ENCODE data around the gene GORASP1. TPM values are rescaled to one million over a fixed set of nuclear protein-coding genes. Genes with fewer than 3 reads are reported as not detected.

Gene GORASP1
- polyA plus RNA-seq, 2 donors: 30.9 to 32.0 TPM

GRCh38 chr3:39082666-39083313 lies 24.6 kb downstream of the GORASP1 start:
- 97 to 98% methylated on average over 4 of the region's 4 CpGs for WGBS, 2 donors
- Histone ChIP-seq H3K27me3 (ENCODE audit: control insufficient read depth in 1 of 2, insufficient read depth in 2 of 2, low read length in 2 of 2) (no peaks in the 10 kb centered on the region), H3K9me3 (ENCODE audit: control insufficient read depth in 2 of 2, insufficient read depth in 1 of 2, low read depth in 1 of 2, low read length in 1 of 2) (no peaks in the 10 kb centered on the region), H3K36me3 (ENCODE audit: control insufficient read depth in 2 of 2, insufficient read depth in 2 of 2, low read length in 1 of 2) (peaks cover 8 to 14% of the 10 kb centered on the region in 2 donors), H3K4me1 (ENCODE audit: control insufficient read depth in 2 of 2, insufficient read depth in 2 of 2, low read length in 1 of 2) (no peaks in the 10 kb centered on the region), H3K27ac (ENCODE audit: low read depth in 2 of 2, low read length in 1 of 2) (no peak overlapping the region), H3K4me3 (ENCODE audit: low read depth in 1 of 2, low read length in 2 of 2) (no peak overlapping the region)

DNA sequence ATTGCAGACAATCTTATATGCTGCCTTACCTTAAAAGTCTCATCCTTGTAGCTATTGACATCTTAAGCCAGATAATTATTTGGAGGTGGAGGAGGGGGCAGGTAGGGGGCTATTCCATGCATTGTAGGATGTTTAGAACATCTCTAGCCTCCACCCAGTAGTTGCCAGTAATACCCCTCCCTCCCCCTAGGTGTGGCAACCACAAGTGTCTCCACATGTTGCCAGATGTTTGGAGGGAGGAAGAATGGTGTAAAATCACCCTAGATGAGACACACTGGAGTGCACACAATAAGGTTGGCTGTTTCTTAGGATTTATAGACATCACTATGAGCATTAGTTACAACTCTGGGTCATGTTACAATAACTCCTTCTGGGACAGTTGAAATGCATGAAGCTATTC lies 27.4 kb downstream of the GORASP1 start:
- H3K27me3 ChIP-seq (ENCODE audit: control insufficient read depth in 1 of 2, insufficient read depth in 2 of 2, low read length in 2 of 2): no peaks in the 10 kb centered on the region
- no peak overlapping the region for H3K27ac ChIP-seq (ENCODE audit: low read depth in 2 of 2, low read length in 1 of 2)
- H3K9me3 ChIP-seq (ENCODE audit: control insufficient read depth in 2 of 2, insufficient read depth in 1 of 2, low read depth in 1 of 2, low read length in 1 of 2): no peaks in the 10 kb centered on the region
- no peak overlapping the region for H3K4me3 ChIP-seq (ENCODE audit: low read depth in 1 of 2, low read length in 2 of 2)
- peaks cover 6 to 12% of the 10 kb centered on the region in 2 donors for H3K36me3 ChIP-seq (ENCODE audit: control insufficient read depth in 2 of 2, insufficient read depth in 2 of 2, low read length in 1 of 2)
- H3K4me1 ChIP-seq (ENCODE audit: control insufficient read depth in 2 of 2, insufficient read depth in 2 of 2, low read length in 1 of 2): no peaks in the 10 kb centered on the region

GRCh38 chr3:39079530-39079929 lies 27.9 kb downstream of the GORASP1 start:
- no peaks in the 10 kb centered on the region for H3K9me3 ChIP-seq (ENCODE audit: control insufficient read depth in 2 of 2, insufficient read depth in 1 of 2, low read depth in 1 of 2, low read length in 1 of 2)
- no peaks in the 10 kb centered on the region for H3K4me1 ChIP-seq (ENCODE audit: control insufficient read depth in 2 of 2, insufficient read depth in 2 of 2, low read length in 1 of 2)
- no peak overlapping the region for H3K4me3 ChIP-seq (ENCODE audit: low read depth in 1 of 2, low read length in 2 of 2)
- H3K27ac ChIP-seq (ENCODE audit: low read depth in 2 of 2, low read length in 1 of 2): no peak overlapping the region
- H3K27me3 ChIP-seq (ENCODE audit: control insufficient read depth in 1 of 2, insufficient read depth in 2 of 2, low read length in 2 of 2): no peaks in the 10 kb centered on the region
- peaks cover 8 to 12% of the 10 kb centered on the region in 2 donors for H3K36me3 ChIP-seq (ENCODE audit: control insufficient read depth in 2 of 2, insufficient read depth in 2 of 2, low read length in 1 of 2)

GRCh38 chr3:39075910-39076309 lies 31.5 kb downstream of the GORASP1 start:
- no peaks in the 10 kb centered on the region for H3K4me1 ChIP-seq (ENCODE audit: control insufficient read depth in 2 of 2, insufficient read depth in 2 of 2, low read length in 1 of 2)
- no peaks in the 10 kb centered on the region for H3K27me3 ChIP-seq (ENCODE audit: control insufficient read depth in 1 of 2, insufficient read depth in 2 of 2, low read length in 2 of 2)
- no peak overlapping the region for H3K4me3 ChIP-seq (ENCODE audit: low read depth in 1 of 2, low read length in 2 of 2)
- WGBS, 2 donors: 97% methylated on average over 10 of the region's 10 CpGs
- no peak overlapping the region for H3K27ac ChIP-seq (ENCODE audit: low read depth in 2 of 2, low read length in 1 of 2)
- peaks cover 12 to 20% of the 10 kb centered on the region in 2 donors for H3K36me3 ChIP-seq (ENCODE audit: control insufficient read depth in 2 of 2, insufficient read depth in 2 of 2, low read length in 1 of 2)
- H3K9me3 ChIP-seq (ENCODE audit: control insufficient read depth in 2 of 2, insufficient read depth in 1 of 2, low read depth in 1 of 2, low read length in 1 of 2): no peaks in the 10 kb centered on the region

- H3K27ac ChIP-seq (ENCODE audit: low read depth in 2 of 2, low read length in 1 of 2): no peak overlapping the region
- 89 to 91% methylated on average over 3 of the region's 3 CpGs for WGBS, 2 donors
- no peaks in the 10 kb centered on the region for H3K4me1 ChIP-seq (ENCODE audit: control insufficient read depth in 2 of 2, insufficient read depth in 2 of 2, low read length in 1 of 2)
- no peaks in the 10 kb centered on the region for H3K27me3 ChIP-seq (ENCODE audit: control insufficient read depth in 1 of 2, insufficient read depth in 2 of 2, low read length in 2 of 2)
- peaks cover 6 to 8% of the 10 kb centered on the region in 2 donors for H3K36me3 ChIP-seq (ENCODE audit: control insufficient read depth in 2 of 2, insufficient read depth in 2 of 2, low read length in 1 of 2)
- H3K4me3 ChIP-seq (ENCODE audit: low read depth in 1 of 2, low read length in 2 of 2): no peak overlapping the region
- no peaks in the 10 kb centered on the region for H3K9me3 ChIP-seq (ENCODE audit: control insufficient read depth in 2 of 2, insufficient read depth in 1 of 2, low read depth in 1 of 2, low read length in 1 of 2)
Observed at GRCh38 chr3:39068556-39068955, 38.9 kb downstream of the GORASP1 start.

- no peak overlapping the region for H3K27ac ChIP-seq (ENCODE audit: low read depth in 2 of 2, low read length in 1 of 2)
- H3K4me1 ChIP-seq (ENCODE audit: control insufficient read depth in 2 of 2, insufficient read depth in 2 of 2, low read length in 1 of 2): no peaks in the 10 kb centered on the region
- peaks cover 3 to 4% of the 10 kb centered on the region in 2 donors for H3K36me3 ChIP-seq (ENCODE audit: control insufficient read depth in 2 of 2, insufficient read depth in 2 of 2, low read length in 1 of 2)
Observed at GRCh38 chr3:39067286-39067685, 40.1 kb downstream of the GORASP1 start.

DNA sequence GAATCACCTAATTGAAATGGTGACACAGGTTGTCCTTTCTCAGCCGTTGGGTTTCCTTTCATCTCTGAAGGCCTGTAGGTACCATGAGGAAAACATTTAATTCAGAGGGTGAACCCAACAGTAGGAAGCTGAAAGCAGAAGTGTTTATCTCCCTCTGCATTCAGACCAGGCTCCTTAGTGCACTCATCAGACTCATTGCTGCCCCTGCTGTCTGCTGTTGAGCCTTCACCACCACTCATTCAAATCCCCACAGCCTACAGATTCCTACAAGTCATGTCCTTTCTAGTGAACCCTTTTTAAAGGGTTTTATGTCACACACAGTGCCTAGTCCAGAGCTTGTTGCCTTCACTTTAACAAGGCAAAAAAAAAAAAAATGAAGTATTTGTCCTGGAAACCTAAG lies 42.2 kb downstream of the GORASP1 start:
- H3K27me3 ChIP-seq (ENCODE audit: control insufficient read depth in 1 of 2, insufficient read depth in 2 of 2, low read length in 2 of 2): no peaks in the 10 kb centered on the region
- H3K36me3 ChIP-seq (ENCODE audit: control insufficient read depth in 2 of 2, insufficient read depth in 2 of 2, low read length in 1 of 2): no peaks in the 10 kb centered on the region
- H3K4me1 ChIP-seq (ENCODE audit: control insufficient read depth in 2 of 2, insufficient read depth in 2 of 2, low read length in 1 of 2): no peaks in the 10 kb centered on the region
- no peaks in the 10 kb centered on the region for H3K9me3 ChIP-seq (ENCODE audit: control insufficient read depth in 2 of 2, insufficient read depth in 1 of 2, low read depth in 1 of 2, low read length in 1 of 2)
- no peak overlapping the region for H3K4me3 ChIP-seq (ENCODE audit: low read depth in 1 of 2, low read length in 2 of 2)
- 27 to 38% methylated on average over 1 of the region's 1 CpG for WGBS, 2 donors
- H3K27ac ChIP-seq (ENCODE audit: low read depth in 2 of 2, low read length in 1 of 2): no peak overlapping the region

More at GRCh38 chr3:39067286-39067685, 40.1 kb downstream of the GORASP1 start:
- no peaks in the 10 kb centered on the region for H3K27me3 ChIP-seq (ENCODE audit: control insufficient read depth in 1 of 2, insufficient read depth in 2 of 2, low read length in 2 of 2)
- WGBS, 2 donors: 26 to 48% methylated on average over 1 of the region's 1 CpG
- no peaks in the 10 kb centered on the region for H3K9me3 ChIP-seq (ENCODE audit: control insufficient read depth in 2 of 2, insufficient read depth in 1 of 2, low read depth in 1 of 2, low read length in 1 of 2)
- no peak overlapping the region for H3K4me3 ChIP-seq (ENCODE audit: low read depth in 1 of 2, low read length in 2 of 2)

DNA sequence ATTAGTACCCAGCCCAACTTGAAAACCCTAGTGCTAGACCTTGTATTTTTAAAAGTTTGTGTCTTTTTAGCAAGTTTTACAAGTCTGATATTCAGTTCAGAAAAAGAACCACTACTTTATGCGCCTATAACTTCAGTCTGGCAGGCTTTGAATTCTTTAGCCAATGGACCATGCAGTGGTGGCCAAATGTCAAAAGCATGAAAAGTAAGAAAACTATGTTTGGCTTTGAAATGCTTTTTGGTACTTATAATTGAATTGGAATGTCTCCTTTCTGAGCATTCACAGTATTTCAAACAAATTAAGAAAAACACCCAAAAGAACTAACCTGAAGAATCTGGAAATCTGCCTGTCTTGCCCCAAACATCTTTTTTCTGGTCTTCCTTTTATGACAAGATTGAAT lies 42.8 kb downstream of the GORASP1 start:
- Histone ChIP-seq H3K36me3 (ENCODE audit: control insufficient read depth in 2 of 2, insufficient read depth in 2 of 2, low read length in 1 of 2) (no peaks in the 10 kb centered on the region), H3K27ac (ENCODE audit: low read depth in 2 of 2, low read length in 1 of 2) (no peak overlapping the region), H3K27me3 (ENCODE audit: control insufficient read depth in 1 of 2, insufficient read depth in 2 of 2, low read length in 2 of 2) (no peaks in the 10 kb centered on the region), H3K4me3 (ENCODE audit: low read depth in 1 of 2, low read length in 2 of 2) (no peak overlapping the region), H3K9me3 (ENCODE audit: control insufficient read depth in 2 of 2, insufficient read depth in 1 of 2, low read depth in 1 of 2, low read length in 1 of 2) (no peaks in the 10 kb centered on the region), H3K4me1 (ENCODE audit: control insufficient read depth in 2 of 2, insufficient read depth in 2 of 2, low read length in 1 of 2) (no peaks in the 10 kb centered on the region)
- WGBS, 2 donors: 89 to 91% methylated on average over 1 of the region's 1 CpG

GRCh38 chr3:39063143-39063542 lies 44.3 kb downstream of the GORASP1 start:
- H3K4me1 ChIP-seq (ENCODE audit: control insufficient read depth in 2 of 2, insufficient read depth in 2 of 2, low read length in 1 of 2): no peaks in the 10 kb centered on the region
- H3K27ac ChIP-seq (ENCODE audit: low read depth in 2 of 2, low read length in 1 of 2): no peak overlapping the region
- 81 to 87% methylated on average over 3 of the region's 3 CpGs for WGBS, 2 donors

DNA sequence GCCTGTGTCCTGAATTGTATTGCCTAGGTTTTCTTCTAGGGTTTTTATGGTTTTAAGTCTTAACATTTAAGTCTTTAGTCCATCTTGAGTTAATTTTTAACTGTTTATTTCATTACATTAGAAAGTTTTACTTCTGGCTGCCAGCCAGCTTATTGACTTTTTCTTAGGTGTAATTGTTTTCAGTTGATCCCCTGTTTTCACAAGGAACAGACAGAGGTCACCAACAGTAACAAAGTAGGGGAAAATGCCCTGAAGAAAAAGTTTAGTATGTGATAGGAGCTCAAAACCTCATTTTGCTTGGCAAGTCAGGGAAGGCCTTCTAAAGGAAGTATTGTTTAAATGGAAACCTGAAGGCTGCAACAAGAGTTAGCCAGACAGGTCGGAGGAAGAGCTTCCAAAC lies 45.2 kb downstream of the GORASP1 start:
- Histone ChIP-seq H3K27me3 (ENCODE audit: control insufficient read depth in 1 of 2, insufficient read depth in 2 of 2, low read length in 2 of 2) (no peaks in the 10 kb centered on the region), H3K4me3 (ENCODE audit: low read depth in 1 of 2, low read length in 2 of 2) (no peak overlapping the region), H3K27ac (ENCODE audit: low read depth in 2 of 2, low read length in 1 of 2) (no peak overlapping the region), H3K4me1 (ENCODE audit: control insufficient read depth in 2 of 2, insufficient read depth in 2 of 2, low read length in 1 of 2) (peaks cover 0 to 2% of the 10 kb centered on the region in 2 donors), H3K36me3 (ENCODE audit: control insufficient read depth in 2 of 2, insufficient read depth in 2 of 2, low read length in 1 of 2) (no peaks in the 10 kb centered on the region), H3K9me3 (ENCODE audit: control insufficient read depth in 2 of 2, insufficient read depth in 1 of 2, low read depth in 1 of 2, low read length in 1 of 2) (no peaks in the 10 kb centered on the region)
- WGBS, 2 donors: 74 to 79% methylated on average over 1 of the region's 1 CpG

More at GRCh38 chr3:39063143-39063542, 44.3 kb downstream of the GORASP1 start:
- H3K4me3 ChIP-seq (ENCODE audit: low read depth in 1 of 2, low read length in 2 of 2): no peak overlapping the region
- no peaks in the 10 kb centered on the region for H3K27me3 ChIP-seq (ENCODE audit: control insufficient read depth in 1 of 2, insufficient read depth in 2 of 2, low read length in 2 of 2)
- H3K36me3 ChIP-seq (ENCODE audit: control insufficient read depth in 2 of 2, insufficient read depth in 2 of 2, low read length in 1 of 2): no peaks in the 10 kb centered on the region
- H3K9me3 ChIP-seq (ENCODE audit: control insufficient read depth in 2 of 2, insufficient read depth in 1 of 2, low read depth in 1 of 2, low read length in 1 of 2): no peaks in the 10 kb centered on the region
